SU-DHL-6 (cell line): ENCODE measurements around the gene SUPT6H.

ENCODE experiments used
- EZH2phosphoT487 ChIP-seq: fragments of 200-600 bp; sonication (generic), shearing (Covaris generic); conservative IDR thresholded peaks from 2 replicates; pipeline ENCODE4 v1.6.1; 2018; ENCODE audit warnings: mild to moderate bottlenecking, antibody characterized with exemption, low read length, moderate library complexity, mixed read lengths
- TF ChIP-seq, protein P1 (sequence below): fragments of 200-600 bp; sonication (generic); IDR thresholded peaks from one replicate; pipeline ENCODE4 v1.5.1; 2017; ENCODE audit warnings: antibody characterized with exemption, mild to moderate bottlenecking, low read length, moderate library complexity; ENCODE audit not compliant: insufficient read depth, poor library complexity, severe bottlenecking

DNA sequence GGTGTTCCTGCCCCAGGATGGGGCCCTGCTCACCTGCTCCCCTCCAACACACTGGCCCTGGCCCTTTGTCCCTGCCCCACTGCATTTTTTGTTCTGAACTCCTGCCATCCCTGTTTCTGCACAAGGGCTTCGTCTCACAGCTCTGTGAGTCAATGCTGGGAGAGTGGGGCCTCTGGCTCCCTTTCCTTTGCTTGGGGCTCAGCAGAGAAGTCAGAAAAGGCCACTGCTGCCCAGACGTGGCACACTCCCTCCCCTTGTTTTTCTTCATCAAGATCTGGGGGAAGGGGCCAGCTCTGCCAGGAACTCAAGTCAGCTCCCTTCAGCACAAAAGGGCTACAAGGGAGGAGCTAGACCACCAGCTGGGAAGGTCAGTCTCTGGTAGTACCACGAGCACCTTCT lies 40.7 kb downstream of the SUPT6H start:
- TF ChIP-seq, protein P1, sequence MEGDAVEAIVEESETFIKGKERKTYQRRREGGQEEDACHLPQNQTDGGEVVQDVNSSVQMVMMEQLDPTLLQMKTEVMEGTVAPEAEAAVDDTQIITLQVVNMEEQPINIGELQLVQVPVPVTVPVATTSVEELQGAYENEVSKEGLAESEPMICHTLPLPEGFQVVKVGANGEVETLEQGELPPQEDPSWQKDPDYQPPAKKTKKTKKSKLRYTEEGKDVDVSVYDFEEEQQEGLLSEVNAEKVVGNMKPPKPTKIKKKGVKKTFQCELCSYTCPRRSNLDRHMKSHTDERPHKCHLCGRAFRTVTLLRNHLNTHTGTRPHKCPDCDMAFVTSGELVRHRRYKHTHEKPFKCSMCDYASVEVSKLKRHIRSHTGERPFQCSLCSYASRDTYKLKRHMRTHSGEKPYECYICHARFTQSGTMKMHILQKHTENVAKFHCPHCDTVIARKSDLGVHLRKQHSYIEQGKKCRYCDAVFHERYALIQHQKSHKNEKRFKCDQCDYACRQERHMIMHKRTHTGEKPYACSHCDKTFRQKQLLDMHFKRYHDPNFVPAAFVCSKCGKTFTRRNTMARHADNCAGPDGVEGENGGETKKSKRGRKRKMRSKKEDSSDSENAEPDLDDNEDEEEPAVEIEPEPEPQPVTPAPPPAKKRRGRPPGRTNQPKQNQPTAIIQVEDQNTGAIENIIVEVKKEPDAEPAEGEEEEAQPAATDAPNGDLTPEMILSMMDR: no peak
- no peak for TF ChIP-seq EZH2phosphoT487
